ENCODE measurements around the gene GPR149.

DNA sequence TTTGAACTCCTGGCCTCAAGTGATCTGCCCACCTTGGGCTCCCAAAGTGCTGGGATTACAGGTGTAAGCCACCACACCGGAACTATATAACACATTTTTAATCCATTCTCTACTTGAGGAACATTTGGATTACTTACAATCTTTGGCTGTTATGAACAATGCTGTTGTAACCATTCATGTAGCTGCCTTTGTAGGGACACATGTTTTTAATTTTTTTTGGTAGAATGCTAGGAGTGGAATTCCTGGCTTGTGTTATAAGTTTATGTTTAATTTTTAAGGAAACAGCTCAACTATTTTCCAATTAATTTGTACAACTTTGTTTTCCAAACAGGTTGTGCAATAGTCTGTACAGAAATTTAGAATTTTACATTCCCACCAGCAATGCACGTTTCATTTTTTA lies 51.7 kb downstream of the GPR149 start:
- TF ChIP-seq CTCF (IDR thresholded peaks at IDR 0.05; ENCODE audit: low read depth, low read length) (no peak), EZH2phosphoT487 (IDR thresholded peaks at IDR 0.05; ENCODE audit: low read depth) (no peak)
